Measurements from ENCODE around the gene RNASE1. TPM values are rescaled to one million over a fixed set of nuclear protein-coding genes. Genes with fewer than 3 reads are reported as not detected.

The RNASE1 gene
- total and polyA plus RNA-seq, 4 donors = 5.8 to 37.9 (median 22.1) TPM

GRCh38 chr14:20836668-20837338, 34.2 kb upstream of the RNASE1 start:
- 51% methylated on average over 5 of the region's 5 CpGs for WGBS
- Histone ChIP-seq H3K27me3 (ENCODE audit: control insufficient read depth in 4 of 4, insufficient read depth in 4 of 4, low read length in 3 of 4) (no peaks in the 10 kb centered on the region), H3K9me3 (ENCODE audit: control insufficient read depth in 4 of 4, low read length in 3 of 4) (no peaks in the 10 kb centered on the region), H3K9ac (ENCODE audit: low read depth in 1 of 2, low read length in 2 of 2) (no peak overlapping the region), H3K36me3 (ENCODE audit: control insufficient read depth in 4 of 4, insufficient read depth in 3 of 4, low read depth in 1 of 4, low read length in 3 of 4) (no peaks in the 10 kb centered on the region), H3K4me1 (ENCODE audit: control insufficient read depth in 4 of 4, insufficient read depth in 4 of 4, low read length in 3 of 4) (no peaks in the 10 kb centered on the region), H3K27ac (ENCODE audit: low read depth in 1 of 2, low read length in 2 of 2) (no peak overlapping the region), H3K4me3 (ENCODE audit: low read depth in 1 of 3, low read length in 3 of 3) (no peak overlapping the region)
- peak; percentile 45 for TF ChIP-seq CTCF (IDR thresholded peaks at IDR 0.05; ENCODE audit: low read depth, low read length, missing input control)
- TF ChIP-seq FOXA2 (IDR thresholded peaks at IDR 0.05) = no peak
- no peak for TF ChIP-seq RXRA (IDR thresholded peaks at IDR 0.05)
- TF ChIP-seq RAD21 (IDR thresholded peaks at IDR 0.05) = peak; percentile 61 to 73
- DNase-seq (ENCODE audit: low spot score) = no peak

GRCh38 chr14:20834899-20835298, 32.3 kb upstream of the RNASE1 start:
- TF ChIP-seq ATF3 (IDR thresholded peaks at IDR 0.05) (no peak), GABPA (IDR thresholded peaks at IDR 0.05 in 1 of 2, conservative IDR thresholded peaks at IDR 0.05 in 1 of 2) (no peak), MAX (IDR thresholded peaks at IDR 0.05) (no peak), FOXA1 (IDR thresholded peaks at IDR 0.05) (no peak), CTCF (IDR thresholded peaks at IDR 0.05; ENCODE audit: low read depth, low read length, missing input control) (no peak)
- no peak for DNase-seq (ENCODE audit: low spot score)
- H3K27ac ChIP-seq (ENCODE audit: low read depth in 1 of 2, low read length in 2 of 2) = no peak overlapping the region
- no peaks in the 10 kb centered on the region for H3K9me3 ChIP-seq (ENCODE audit: control insufficient read depth in 4 of 4, low read length in 3 of 4)
- no peaks in the 10 kb centered on the region for H3K36me3 ChIP-seq (ENCODE audit: control insufficient read depth in 4 of 4, insufficient read depth in 3 of 4, low read depth in 1 of 4, low read length in 3 of 4)
- H3K9ac ChIP-seq (ENCODE audit: low read depth in 1 of 2, low read length in 2 of 2) = no peak overlapping the region
- H3K4me1 ChIP-seq (ENCODE audit: control insufficient read depth in 4 of 4, insufficient read depth in 4 of 4, low read length in 3 of 4) = no peaks in the 10 kb centered on the region
- no peak overlapping the region for H3K4me3 ChIP-seq (ENCODE audit: low read depth in 1 of 3, low read length in 3 of 3)
- H3K27me3 ChIP-seq (ENCODE audit: control insufficient read depth in 4 of 4, insufficient read depth in 4 of 4, low read length in 3 of 4) = no peaks in the 10 kb centered on the region
- 91% methylated on average over 2 of the region's 2 CpGs for WGBS

- DNase-seq (ENCODE audit: low spot score) = no peak
- H3K36me3 ChIP-seq (ENCODE audit: control insufficient read depth in 4 of 4, insufficient read depth in 3 of 4, low read depth in 1 of 4, low read length in 3 of 4) = no peaks in the 10 kb centered on the region
- H3K27me3 ChIP-seq (ENCODE audit: control insufficient read depth in 4 of 4, insufficient read depth in 4 of 4, low read length in 3 of 4) = no peaks in the 10 kb centered on the region
- H3K4me3 ChIP-seq (ENCODE audit: low read depth in 1 of 3, low read length in 3 of 3) = no peak overlapping the region
- 81% methylated on average over 12 of the region's 12 CpGs for WGBS
- no peak overlapping the region for H3K9ac ChIP-seq (ENCODE audit: low read depth in 1 of 2, low read length in 2 of 2)
- no peaks in the 10 kb centered on the region for H3K9me3 ChIP-seq (ENCODE audit: control insufficient read depth in 4 of 4, low read length in 3 of 4)
- H3K27ac ChIP-seq (ENCODE audit: low read depth in 1 of 2, low read length in 2 of 2) = no peak overlapping the region
- H3K4me1 ChIP-seq (ENCODE audit: control insufficient read depth in 4 of 4, insufficient read depth in 4 of 4, low read length in 3 of 4) = no peaks in the 10 kb centered on the region
- no peak for TF ChIP-seq SP1 (IDR thresholded peaks at IDR 0.05)
- TF ChIP-seq HNF4A (conservative IDR thresholded peaks at IDR 0.05) = no peak
- no peak for TF ChIP-seq ATF3 (IDR thresholded peaks at IDR 0.05)
- TF ChIP-seq REST (IDR thresholded peaks at IDR 0.05) = no peak
- TF ChIP-seq ZBTB33 (IDR thresholded peaks at IDR 0.05) = no peak
- no peak for TF ChIP-seq RAD21 (IDR thresholded peaks at IDR 0.05)
- peak in 1 of 2 donors; percentile 21 for TF ChIP-seq RXRA (IDR thresholded peaks at IDR 0.05)
- TF ChIP-seq FOXA2 (IDR thresholded peaks at IDR 0.05) = no peak
Observed at GRCh38 chr14:20830831-20831230, 28.2 kb upstream of the RNASE1 start.
